Keratinocyte (primary cell): ENCODE data around the gene BOK. TPM values are rescaled to one million over a fixed set of nuclear protein-coding genes. Genes with fewer than 3 reads are reported as not detected.

Experiments used
- DNase-seq: peaks from one replicate; pipeline ENCODE4 v3.0.0-alpha.2; 2011; ENCODE audit warnings: low read depth, missing footprints, low spot score
- FAIRE-seq: peaks from 2 replicates; lab custom pipeline; 2011; peaks lifted over from hg19 to GRCh38; lab: Jason Lieb, UNC
- H2AFZ ChIP-seq: 2 replicates; pipeline ENCODE4 v1.6.0; 2012; ENCODE audit warnings: low read length, control low read depth, inconsistent platforms; ENCODE audit not compliant: control insufficient read depth
- H3K27ac ChIP-seq: 2 replicates; pipeline ENCODE4 v1.5.1; 2011; ENCODE audit warnings: low read length; ENCODE audit not compliant: control insufficient read depth, insufficient read depth
- H3K27me3 ChIP-seq: 3 replicates; pipeline ENCODE4 v1.6.0; 2011; ENCODE audit warnings: low read length; ENCODE audit not compliant: control insufficient read depth, insufficient read depth; ENCODE audit errors: extremely low read depth
- H3K36me3 ChIP-seq, 2 experiments: 2 replicates in 1 of 2; 3 replicates in 1 of 2; pipeline ENCODE4 v1.5.1; 2011; ENCODE audit warnings: low read length in 2 of 2, mild to moderate bottlenecking in 1 of 2; ENCODE audit not compliant: control insufficient read depth in 2 of 2, insufficient read depth in 2 of 2; ENCODE audit errors: extremely low read depth in 1 of 2
- H3K4me1 ChIP-seq: 3 replicates; pipeline ENCODE4 v1.5.1; 2011; ENCODE audit warnings: low read length; ENCODE audit not compliant: control insufficient read depth, insufficient read depth; ENCODE audit errors: extremely low read depth
- H3K4me2 ChIP-seq: 3 replicates; pipeline ENCODE4 v1.6.0; 2011; ENCODE audit warnings: low read depth, low read length; ENCODE audit not compliant: control insufficient read depth, insufficient read depth; ENCODE audit errors: extremely low read depth
- H3K4me3 ChIP-seq, 3 experiments: fragments of 200-600 bp in 1 of 3; sonication (generic) in 1 of 3; 2 replicates in 2 of 3; 3 replicates in 1 of 3; pipeline ENCODE4 v1.5.1; 2011 to 2016; ENCODE audit warnings: low read length in 3 of 3, mild to moderate bottlenecking in 3 of 3, control low read depth in 2 of 3, inconsistent platforms in 1 of 3, low read depth in 1 of 3, mixed read lengths in 1 of 3, mixed run types in 1 of 3, moderate library complexity in 1 of 3; ENCODE audit not compliant: control insufficient read depth in 2 of 3, insufficient read depth in 2 of 3; ENCODE audit errors: extremely low read depth in 1 of 3
- H3K79me2 ChIP-seq: 2 replicates; pipeline ENCODE4 v1.6.0; 2012; ENCODE audit warnings: low read length; ENCODE audit not compliant: control insufficient read depth, insufficient read depth
- H3K9ac ChIP-seq: 3 replicates; pipeline ENCODE4 v1.6.0; 2011; ENCODE audit warnings: low read length; ENCODE audit not compliant: control insufficient read depth, insufficient read depth; ENCODE audit errors: extremely low read depth
- H3K9me1 ChIP-seq: 3 replicates; pipeline ENCODE4 v1.6.0; 2011; ENCODE audit warnings: low read length; ENCODE audit not compliant: control insufficient read depth, insufficient read depth; ENCODE audit errors: extremely low read depth
- H3K9me3 ChIP-seq: 2 replicates; pipeline ENCODE4 v1.5.1; 2012; ENCODE audit warnings: low read depth, low read length; ENCODE audit not compliant: control insufficient read depth
- H4K20me1 ChIP-seq: 3 replicates; pipeline ENCODE4 v1.6.0; 2011; ENCODE audit warnings: low read length; ENCODE audit not compliant: control insufficient read depth, insufficient read depth; ENCODE audit errors: extremely low read depth
- EZH2 ChIP-seq: IDR thresholded peaks from one replicate; pipeline ENCODE4 v1.6.1; 2012; ENCODE audit warnings: inconsistent platforms, mild to moderate bottlenecking, low read length, moderate library complexity
- dilution Hi-C: fragments of 300-500 bp; cut with MboI; formaldehyde crosslinking; loops from one replicate; pipeline ENCODE4 v1.7.0; 2020; ENCODE audit warnings: low sequenced_read_pairs; ENCODE audit not compliant: extremely low pct_ligation_motif_present
- polyA plus RNA-seq, 5 experiments: library from polyadenylated mRNA; depleted of rRNA in 3 of 5; stranded (reverse) in 3 of 5; stranded (forward) in 1 of 5; unstranded in 1 of 5; fragments of >200 nt; gene quantifications; 1 replicate in 1 of 5; 2 replicates in 3 of 5; 3 replicates in 1 of 5; pipeline versions ENCODE4 v1.2.1 to v1.2.3, GENCODE V29; 2011 to 2012; ENCODE audit warnings: missing spikeins in 2 of 5, low read depth in 1 of 5, low replicate concordance in 1 of 5
- TF ChIP-seq, protein P1 (sequence below), 3 experiments: IDR thresholded peaks in 1 of 3; conservative IDR thresholded peaks in 1 of 3; optimal IDR thresholded peaks in 1 of 3; 2 replicates in 2 of 3; 3 replicates in 1 of 3; pipeline versions ENCODE3 to v1.5.1; 2011; ENCODE audit warnings: low read length in 3 of 3, mild to moderate bottlenecking in 3 of 3, moderate library complexity in 2 of 3, control low read depth in 1 of 3, inconsistent platforms in 1 of 3; ENCODE audit not compliant: insufficient read depth in 2 of 3; ENCODE audit errors: extremely low read depth in 1 of 3

Gene BOK
- polyA plus RNA-seq, 1 donor (not counting 4 experiments of a cell fraction or from before 2014, with no cell fraction given): 15.4 TPM

- H3K27ac ChIP-seq: no peak overlapping the region
- no peaks in the 10 kb centered on the region for H3K27me3 ChIP-seq
- H3K9me1 ChIP-seq: peaks cover 2% of the 10 kb centered on the region
- H3K4me2 ChIP-seq: no peak overlapping the region
- peaks cover 7% of the 10 kb centered on the region for H3K9me3 ChIP-seq
- dilution Hi-C loops: no loop called here
- peaks cover 10 to 25% of the 10 kb centered on the region in 2 experiments for H3K36me3 ChIP-seq
- peaks cover 2% of the 10 kb centered on the region for H3K4me1 ChIP-seq
- no peak overlapping the region for H3K9ac ChIP-seq
- DNase-seq (no peak), FAIRE-seq (no peak)
- no peak overlapping the region for H3K4me3 ChIP-seq
- no peak for TF ChIP-seq EZH2
- TF ChIP-seq, protein P1, sequence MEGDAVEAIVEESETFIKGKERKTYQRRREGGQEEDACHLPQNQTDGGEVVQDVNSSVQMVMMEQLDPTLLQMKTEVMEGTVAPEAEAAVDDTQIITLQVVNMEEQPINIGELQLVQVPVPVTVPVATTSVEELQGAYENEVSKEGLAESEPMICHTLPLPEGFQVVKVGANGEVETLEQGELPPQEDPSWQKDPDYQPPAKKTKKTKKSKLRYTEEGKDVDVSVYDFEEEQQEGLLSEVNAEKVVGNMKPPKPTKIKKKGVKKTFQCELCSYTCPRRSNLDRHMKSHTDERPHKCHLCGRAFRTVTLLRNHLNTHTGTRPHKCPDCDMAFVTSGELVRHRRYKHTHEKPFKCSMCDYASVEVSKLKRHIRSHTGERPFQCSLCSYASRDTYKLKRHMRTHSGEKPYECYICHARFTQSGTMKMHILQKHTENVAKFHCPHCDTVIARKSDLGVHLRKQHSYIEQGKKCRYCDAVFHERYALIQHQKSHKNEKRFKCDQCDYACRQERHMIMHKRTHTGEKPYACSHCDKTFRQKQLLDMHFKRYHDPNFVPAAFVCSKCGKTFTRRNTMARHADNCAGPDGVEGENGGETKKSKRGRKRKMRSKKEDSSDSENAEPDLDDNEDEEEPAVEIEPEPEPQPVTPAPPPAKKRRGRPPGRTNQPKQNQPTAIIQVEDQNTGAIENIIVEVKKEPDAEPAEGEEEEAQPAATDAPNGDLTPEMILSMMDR (optimal IDR thresholded peaks at IDR 0.05 in 1 of 3, IDR thresholded peaks at IDR 0.05 in 1 of 3, conservative IDR thresholded peaks at IDR 0.05 in 1 of 3; ENCODE audit: extremely low read depth in 1 of 3, insufficient read depth in 2 of 3, low read length in 3 of 3): no peak
- H3K79me2 ChIP-seq: peaks cover 68% of the 10 kb centered on the region
- H2AFZ ChIP-seq: no peak overlapping the region
- H4K20me1 ChIP-seq: peaks cover 10% of the 10 kb centered on the region
Measured at GRCh38 chr2:241615522-241616052, 57.0 kb downstream of the BOK start.

- Histone ChIP-seq H3K27me3 (no peaks in the 10 kb centered on the region), H4K20me1 (peaks cover 10% of the 10 kb centered on the region), H2AFZ (no peak overlapping the region), H3K4me1 (no peaks in the 10 kb centered on the region), H3K9ac (no peak overlapping the region), H3K4me2 (no peak overlapping the region), H3K9me1 (peaks cover 2% of the 10 kb centered on the region), H3K9me3 (peaks cover 8% of the 10 kb centered on the region), H3K79me2 (peaks cover 69% of the 10 kb centered on the region), H3K36me3 (peaks cover 11 to 25% of the 10 kb centered on the region in 2 experiments), H3K4me3 (no peak overlapping the region), H3K27ac (no peak overlapping the region)
- dilution Hi-C loops: no loop called here
- no peak for FAIRE-seq
- TF ChIP-seq, protein P1 (optimal IDR thresholded peaks at IDR 0.05 in 1 of 3, IDR thresholded peaks at IDR 0.05 in 1 of 3, conservative IDR thresholded peaks at IDR 0.05 in 1 of 3; ENCODE audit: extremely low read depth in 1 of 3, insufficient read depth in 2 of 3, low read length in 3 of 3): no peak
- TF ChIP-seq EZH2: no peak
- no peak for DNase-seq
Measured at GRCh38 chr2:241616168-241617125, 57.9 kb downstream of the BOK start.
